Upper lobe of left lung (tissue), 6 donors: ENCODE results near the gene TFF1. TPM values are rescaled to one million over a fixed set of nuclear protein-coding genes. Genes with fewer than 3 reads are reported as not detected.

ENCODE experiments used
- ATAC-seq, 2 donors: fragments of 200-7000 bp; cut with Tn5 transposase; one replicate each; pipeline ENCODE4 v1.9.1; 2022; ENCODE audit warnings: mild to moderate bottlenecking in 2 of 2, moderate library complexity in 2 of 2; ENCODE audit not compliant: low FRiP score in 2 of 2
- DNase-seq, 2 donors: peaks; one replicate each; pipeline ENCODE4 v3.0.0-alpha.2; 2019 to 2020
- H3K27ac ChIP-seq, 4 donors: fragments of 200-600 bp; sonication (generic); one replicate each; pipeline ENCODE4 v1.5.1; 2016 to 2019
- H3K27me3 ChIP-seq, 4 donors: fragments of 200-600 bp; sonication (generic); one replicate each; pipeline ENCODE4 v1.5.1; 2017 to 2019
- H3K36me3 ChIP-seq, 4 donors: fragments of 200-600 bp; sonication (generic); one replicate each; pipeline ENCODE4 v1.5.1; 2016 to 2019
- H3K4me1 ChIP-seq, 4 donors: fragments of 200-600 bp; sonication (generic); one replicate each; pipeline ENCODE4 v1.5.1; 2018 to 2019
- H3K4me3 ChIP-seq, 4 donors: fragments of 200-600 bp; sonication (generic); one replicate each; pipeline ENCODE4 v1.5.1; 2017 to 2019; ENCODE audit warnings: mild to moderate bottlenecking in 2 of 4, moderate library complexity in 1 of 4
- H3K9me3 ChIP-seq, 4 donors: fragments of 200-600 bp; sonication (generic); one replicate each; pipeline ENCODE4 v1.5.1; 2018 to 2019
- EP300 ChIP-seq, 4 donors: sonication (generic); formaldehyde crosslinking; IDR thresholded peaks; one replicate each; pipeline ENCODE4 v1.5.1; 2017; ENCODE audit warnings: antibody characterized with exemption in 4 of 4, control low read depth in 2 of 4
- POLR2A ChIP-seq, 4 donors: fragments of 450-650 bp; IDR thresholded peaks; one replicate each; pipeline ENCODE4 v1.5.1; 2016 to 2017; ENCODE audit warnings: antibody characterized with exemption in 4 of 4, mild to moderate bottlenecking in 2 of 4
- POLR2AphosphoS5 ChIP-seq, 2 donors: sonication (generic); formaldehyde crosslinking; IDR thresholded peaks; one replicate each; pipeline ENCODE4 v1.5.1; 2017; ENCODE audit warnings: antibody characterized with exemption in 2 of 2
- WGBS, 2 donors: methylation state at CpG; one replicate each; pipeline ENCODE4 v1.1.5; 2017 to 2018; 5-methylcytosine and 5-hydroxymethylcytosine counted together
- total RNA-seq, 6 donors: library from RNA; depleted of rRNA in 4 of 6; stranded (reverse); fragments of >200 nt in 4 of 6; gene quantifications; one replicate each; pipeline versions ENCODE4 v1.1.0 to v1.2.1, GENCODE V29; 2016 to 2021
- TF ChIP-seq, protein P1 (sequence below), 6 experiments: fragments of 450-650 bp in 4 of 6; fragments of 200-600 bp in 2 of 6; sonication (generic) in 2 of 6; IDR thresholded peaks; one replicate each; pipeline ENCODE4 v1.5.1; 2016 to 2019; ENCODE audit warnings: antibody characterized with exemption in 6 of 6
- donor health status: DM: no; HTN: no; CAD: no; lungs with moderate emphysema.
- donor health status: DM: no; HTN: yes; CAD: no; lungs with severe emphysema.

The TFF1 gene
- under 1 TPM in 2 of 6 donors, not detected in 4; 0.72 to 0.84 TPM for total RNA-seq

DNA sequence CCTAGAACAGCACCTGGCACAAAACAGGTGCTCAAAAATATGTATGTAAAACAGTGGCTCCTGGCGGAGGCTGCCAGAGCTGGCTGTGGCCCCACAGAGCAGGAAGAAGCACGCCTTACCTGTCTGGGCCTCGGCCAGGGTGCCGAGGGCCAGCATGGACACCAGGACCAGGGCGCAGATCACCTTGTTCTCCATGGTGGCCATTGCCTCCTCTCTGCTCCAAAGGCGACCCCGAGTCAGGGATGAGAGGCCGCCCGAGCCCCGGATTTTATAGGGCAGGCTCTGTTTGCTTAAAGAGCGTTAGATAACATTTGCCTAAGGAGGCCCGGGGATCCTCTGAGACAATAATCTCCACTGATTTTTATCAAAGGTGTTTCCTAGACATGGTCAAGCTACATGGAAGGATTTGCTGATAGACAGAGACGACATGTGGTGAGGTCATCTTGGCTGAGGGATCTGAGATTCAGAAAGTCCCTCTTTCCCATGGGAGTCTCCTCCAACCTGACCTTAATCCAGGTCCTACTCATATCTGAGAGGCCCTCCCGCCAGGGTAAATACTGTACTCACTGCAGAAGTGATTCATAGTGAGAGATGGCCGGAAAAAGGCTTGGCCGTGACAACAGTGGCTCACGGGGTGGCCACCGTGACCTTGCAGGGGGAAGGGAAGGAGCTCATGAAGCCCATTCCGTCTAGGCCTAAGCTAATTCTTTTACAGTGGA, at the start of gene TFF1:
Gene TFF1 (minus strand): TSS at position 244 of the 719 bp plus-strand sequence. CDS start 40 bp downstream, at position 204.
- ATAC-seq (no peak), DNase-seq (peak; percentile 48 to 52)
- Histone ChIP-seq H3K27me3 (no peaks in the 10 kb centered on the region), H3K9me3 (no peaks in the 10 kb centered on the region), H3K27ac (no peak within 1 kb of the TSS), H3K4me3 (no peak within 1 kb of the TSS), H3K36me3 (no peaks in the 10 kb centered on the region), H3K4me1 (no peaks in the 10 kb centered on the region)
- no peak for TF ChIP-seq EP300 (IDR thresholded peaks at IDR 0.05)
- no peak for TF ChIP-seq POLR2A (IDR thresholded peaks at IDR 0.05)
- 74 to 87% methylated on average over 17 to 19 of the region's 19 CpGs for WGBS, 2 donors

DNA sequence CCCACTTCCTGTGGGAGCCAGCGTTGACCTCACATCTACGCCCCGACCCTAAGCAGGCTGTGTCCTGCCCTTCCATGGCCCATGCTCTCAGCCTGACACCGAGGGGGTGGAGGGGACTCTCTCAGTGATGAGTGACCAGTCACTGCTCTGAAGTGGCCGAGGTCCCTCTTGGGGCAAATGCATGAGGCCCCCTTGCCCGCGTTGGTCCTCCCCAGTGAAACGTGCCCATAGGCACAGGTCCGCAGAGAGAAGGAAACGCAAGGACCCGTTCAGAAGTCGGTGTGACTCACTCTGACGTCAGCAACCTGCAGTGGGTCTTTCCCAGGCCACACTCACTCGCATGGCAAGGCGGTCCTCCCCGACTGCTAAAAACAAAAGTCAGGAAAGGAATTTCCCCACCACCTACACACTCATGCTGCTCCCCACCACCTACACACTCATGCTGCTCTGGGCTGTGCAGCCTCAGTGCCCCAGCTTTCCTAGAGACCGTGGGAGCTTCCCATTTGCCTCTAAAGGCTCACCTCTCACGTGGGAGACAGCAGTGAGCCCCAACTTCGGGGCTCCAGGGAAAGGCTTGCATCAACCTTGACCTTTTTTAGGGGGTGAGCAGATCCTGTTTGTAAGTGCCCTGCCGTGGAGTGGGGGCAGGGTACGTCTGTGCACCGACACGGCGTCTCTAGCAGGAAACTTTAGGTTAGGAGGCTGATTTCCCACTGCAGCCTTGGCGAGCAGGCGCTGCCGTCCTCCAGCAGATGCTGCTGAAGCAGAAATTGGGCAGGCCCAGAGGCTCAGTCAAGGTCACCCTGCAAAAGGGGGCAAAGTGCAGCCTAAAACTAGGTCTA, 48.8 kb upstream of the TFF1 start:
- WGBS, 2 donors, result 64 to 67% methylated on average over 6 to 27 of the region's 27 CpGs
- ATAC-seq, result peak; percentile 9 to 34

DNA sequence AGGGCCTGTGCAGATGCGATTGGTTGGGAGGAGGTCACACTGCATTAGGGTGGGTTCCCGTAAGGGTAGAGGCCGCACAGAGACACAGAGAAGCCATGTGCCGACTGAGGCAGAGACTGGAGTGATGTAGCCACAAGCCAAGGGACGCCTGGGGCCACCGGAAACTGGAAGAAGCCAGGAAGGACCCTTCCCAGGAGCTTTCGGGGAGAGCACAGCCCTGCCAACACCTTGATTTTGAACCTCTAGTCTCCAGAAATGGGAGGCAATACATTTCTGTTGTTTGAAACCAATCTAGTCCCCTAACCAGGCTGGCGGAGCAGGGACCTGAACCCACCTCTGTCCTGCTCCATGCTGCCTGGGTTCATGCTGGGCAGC, 48.2 kb upstream of the TFF1 start:
- H3K4me3 ChIP-seq, result no peak overlapping the region
- no peaks in the 10 kb centered on the region for H3K9me3 ChIP-seq
- H3K36me3 ChIP-seq, result no peaks in the 10 kb centered on the region
- no peak for ATAC-seq
- H3K27me3 ChIP-seq, result peaks cover 0 to 1% (median 0%) of the 10 kb centered on the region in 4 donors
- peak overlapping the region in 1 of 4 donors; percentile 13 for H3K27ac ChIP-seq
- WGBS, 2 donors, result 94 to 97% methylated on average over 8 of the region's 8 CpGs
- H3K4me1 ChIP-seq, result peaks cover 0 to 8% (median 0%) of the 10 kb centered on the region in 4 donors
- DNase-seq, result no peak
- TF ChIP-seq, protein P1, sequence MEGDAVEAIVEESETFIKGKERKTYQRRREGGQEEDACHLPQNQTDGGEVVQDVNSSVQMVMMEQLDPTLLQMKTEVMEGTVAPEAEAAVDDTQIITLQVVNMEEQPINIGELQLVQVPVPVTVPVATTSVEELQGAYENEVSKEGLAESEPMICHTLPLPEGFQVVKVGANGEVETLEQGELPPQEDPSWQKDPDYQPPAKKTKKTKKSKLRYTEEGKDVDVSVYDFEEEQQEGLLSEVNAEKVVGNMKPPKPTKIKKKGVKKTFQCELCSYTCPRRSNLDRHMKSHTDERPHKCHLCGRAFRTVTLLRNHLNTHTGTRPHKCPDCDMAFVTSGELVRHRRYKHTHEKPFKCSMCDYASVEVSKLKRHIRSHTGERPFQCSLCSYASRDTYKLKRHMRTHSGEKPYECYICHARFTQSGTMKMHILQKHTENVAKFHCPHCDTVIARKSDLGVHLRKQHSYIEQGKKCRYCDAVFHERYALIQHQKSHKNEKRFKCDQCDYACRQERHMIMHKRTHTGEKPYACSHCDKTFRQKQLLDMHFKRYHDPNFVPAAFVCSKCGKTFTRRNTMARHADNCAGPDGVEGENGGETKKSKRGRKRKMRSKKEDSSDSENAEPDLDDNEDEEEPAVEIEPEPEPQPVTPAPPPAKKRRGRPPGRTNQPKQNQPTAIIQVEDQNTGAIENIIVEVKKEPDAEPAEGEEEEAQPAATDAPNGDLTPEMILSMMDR (IDR thresholded peaks at IDR 0.05), result no peak
- TF ChIP-seq POLR2AphosphoS5 (IDR thresholded peaks at IDR 0.05), result no peak
- no peak for TF ChIP-seq EP300 (IDR thresholded peaks at IDR 0.05)
- TF ChIP-seq POLR2A (IDR thresholded peaks at IDR 0.05), result no peak

More for the DNA sequence above, 48.8 kb upstream of the TFF1 start:
- TF ChIP-seq POLR2AphosphoS5 (IDR thresholded peaks at IDR 0.05) (no peak), POLR2A (IDR thresholded peaks at IDR 0.05) (no peak), EP300 (IDR thresholded peaks at IDR 0.05) (no peak)
- TF ChIP-seq, protein P1 (IDR thresholded peaks at IDR 0.05), result no peak
- peaks cover 0 to 1% (median 0%) of the 10 kb centered on the region in 4 donors for H3K27me3 ChIP-seq
- no peaks in the 10 kb centered on the region for H3K36me3 ChIP-seq
- peak in 1 of 2 donors; percentile 64 for DNase-seq
- peak overlapping the region in 1 of 4 donors; percentile 13 for H3K27ac ChIP-seq
- H3K4me3 ChIP-seq, result no peak overlapping the region
- H3K4me1 ChIP-seq, result peaks cover 0 to 8% (median 0%) of the 10 kb centered on the region in 4 donors
- no peaks in the 10 kb centered on the region for H3K9me3 ChIP-seq

DNA sequence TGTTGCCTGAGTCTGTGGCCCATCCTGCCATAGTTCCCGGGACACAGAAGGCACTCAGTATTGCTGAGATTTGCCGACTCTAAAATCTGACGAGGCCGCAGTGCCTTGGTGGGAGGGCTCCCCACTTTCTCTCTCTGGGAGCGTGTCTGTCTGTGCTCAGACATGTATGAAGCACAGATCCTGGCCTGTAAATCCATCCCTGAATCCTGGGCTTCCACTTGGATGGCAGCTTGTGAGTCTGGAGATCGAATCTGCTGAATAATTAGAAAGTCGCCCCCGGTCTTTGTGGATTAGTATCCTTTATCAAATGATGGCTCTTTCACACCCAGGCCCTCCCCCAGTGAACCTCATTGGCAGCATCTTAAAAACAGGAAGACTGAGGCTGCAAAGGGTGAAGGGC, 47.7 kb upstream of the TFF1 start:
- Histone ChIP-seq H3K36me3 (no peaks in the 10 kb centered on the region), H3K4me1 (peaks cover 0 to 8% (median 0%) of the 10 kb centered on the region in 4 donors), H3K27ac (no peak overlapping the region), H3K9me3 (no peaks in the 10 kb centered on the region), H3K27me3 (peaks cover 0 to 1% (median 0%) of the 10 kb centered on the region in 4 donors), H3K4me3 (no peak overlapping the region)
- ATAC-seq (no peak), DNase-seq (no peak)
- TF ChIP-seq, protein P1 (IDR thresholded peaks at IDR 0.05), result no peak
- TF ChIP-seq EP300 (IDR thresholded peaks at IDR 0.05) (no peak), POLR2AphosphoS5 (IDR thresholded peaks at IDR 0.05) (no peak), POLR2A (IDR thresholded peaks at IDR 0.05) (no peak)
- 88 to 91% methylated on average over 8 of the region's 8 CpGs for WGBS, 2 donors

DNA sequence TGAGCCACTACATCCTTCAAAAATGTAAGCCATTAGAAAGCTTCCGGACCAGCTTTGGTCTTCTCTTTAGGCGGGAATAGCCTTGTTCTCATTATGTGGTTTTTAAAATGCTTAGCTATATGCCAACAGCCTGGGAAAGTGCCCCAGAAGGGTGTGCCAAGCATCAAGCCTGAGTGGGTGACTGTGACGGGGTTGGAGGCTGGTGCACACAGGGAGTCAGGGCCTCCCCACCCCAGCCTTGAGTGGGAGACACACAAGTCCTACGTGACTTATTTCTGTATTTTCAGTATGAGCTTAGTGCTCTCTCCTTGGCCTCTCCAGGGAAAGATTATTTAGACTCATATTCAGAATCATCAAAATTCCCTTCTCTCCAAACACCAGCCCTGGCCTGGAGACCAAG, 47.2 kb upstream of the TFF1 start:
- ATAC-seq (no peak), DNase-seq (no peak)
- no peaks in the 10 kb centered on the region for H3K36me3 ChIP-seq
- TF ChIP-seq, protein P1 (IDR thresholded peaks at IDR 0.05), result no peak
- TF ChIP-seq EP300 (IDR thresholded peaks at IDR 0.05) (no peak), POLR2AphosphoS5 (IDR thresholded peaks at IDR 0.05) (no peak), POLR2A (IDR thresholded peaks at IDR 0.05) (no peak)
- 86 to 88% methylated on average over 4 of the region's 4 CpGs for WGBS, 2 donors
- H3K9me3 ChIP-seq, result no peaks in the 10 kb centered on the region
- H3K27ac ChIP-seq, result no peak overlapping the region
- peaks cover 0 to 1% (median 0%) of the 10 kb centered on the region in 4 donors for H3K27me3 ChIP-seq
- H3K4me1 ChIP-seq, result peaks cover 0 to 8% (median 0%) of the 10 kb centered on the region in 4 donors
- H3K4me3 ChIP-seq, result no peak overlapping the region
